Natural killer cell treated with Interleukin-12 subunit alpha and Interleukin-12 subunit beta and Interleukin-15 and Interleukin-18, amount 100 ng/mL, for 72 hours (primary cell): ENCODE data around the gene BRD9. TPM values are rescaled to one million over a fixed set of nuclear protein-coding genes. Genes with fewer than 3 reads are reported as not detected.
A peak's percentile ranks its signal among the peaks of the same experiment; 100 is the strongest.
"Not testable (repeated sequence)": the region's sequence is repeated elsewhere in the genome, so short reads cannot be mapped to it uniquely, and the experiment has no call there.

Experiments
- ATAC-seq, 2 donors: fragments of 150-1000 bp; cut with Tn5 transposase in 1 of 2; sonication (Bioruptor Pico), chemical (Tn5 transposase) in 1 of 2; 2 replicates each; pipeline ENCODE4 v1.10.0; 2021
- DNase-seq: peaks from one replicate; pipeline ENCODE4 v3.0.0; 2022; ENCODE audit warnings: low spot score
- H3K27ac Mint-ChIP-seq, 2 donors: 1 replicate in 1 of 2; 2 replicates in 1 of 2; pipeline ENCODE4 v1.8.0; 2022; ENCODE audit warnings: mixed read lengths in 2 of 2, mild to moderate bottlenecking in 1 of 2, moderate library complexity in 1 of 2
- H3K27me3 Mint-ChIP-seq, 2 donors: 1 replicate in 1 of 2; 2 replicates in 1 of 2; pipeline ENCODE4 v1.8.0; 2022; ENCODE audit warnings: mixed read lengths in 2 of 2
- H3K36me3 Mint-ChIP-seq: one replicate; pipeline ENCODE4 v1.8.0; 2022; ENCODE audit warnings: mixed read lengths
- H3K4me1 Mint-ChIP-seq, 2 donors: 1 replicate in 1 of 2; 2 replicates in 1 of 2; pipeline ENCODE4 v1.8.0; 2022; ENCODE audit warnings: low read depth in 2 of 2, mixed read lengths in 2 of 2, mild to moderate bottlenecking in 1 of 2
- H3K4me3 Mint-ChIP-seq: one replicate; pipeline ENCODE4 v1.8.0; 2022; ENCODE audit warnings: mixed read lengths
- H3K9me3 Mint-ChIP-seq: 2 replicates; pipeline ENCODE4 v1.8.0; 2022; ENCODE audit warnings: mixed read lengths
- total RNA-seq, 2 donors: library from RNA; stranded (reverse); gene quantifications; one replicate each; pipeline ENCODE4 v1.2.3, GENCODE V29; 2022

The BRD9 gene
- total RNA-seq, 2 donors from 2014 or later, result 52.7 to 136 TPM

DNA sequence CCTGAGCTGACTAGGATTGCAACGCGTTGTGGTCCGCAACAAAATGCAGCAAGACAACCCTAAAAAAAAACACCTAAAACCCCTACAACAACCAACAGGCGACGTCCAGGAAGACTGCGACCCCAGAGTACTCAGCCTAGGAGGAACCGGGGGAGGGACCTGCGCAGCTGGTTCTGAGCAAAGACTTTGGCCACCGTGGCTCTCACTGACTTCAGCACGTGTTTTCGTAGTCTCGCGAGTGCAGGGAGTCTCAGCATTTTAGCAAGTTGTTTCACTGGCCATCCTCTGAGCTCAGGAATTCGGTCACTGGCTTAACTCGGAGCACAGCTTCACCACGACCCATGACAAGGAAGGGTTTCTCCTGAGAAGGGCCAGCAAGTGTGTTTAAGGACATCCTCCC is 33.2 kb downstream of the BRD9 start:
- Mint-ChIP-seq H3K36me3 (no peaks in the 10 kb centered on the region), H3K4me1 (peaks cover 0 to 4% of the 10 kb centered on the region in 2 donors), H3K27ac (no peak overlapping the region), H3K27me3 (no peaks in the 10 kb centered on the region), H3K9me3 (no peaks in the 10 kb centered on the region), H3K4me3 (no peak overlapping the region)
- ATAC-seq (no peak), DNase-seq (no peak)

DNA sequence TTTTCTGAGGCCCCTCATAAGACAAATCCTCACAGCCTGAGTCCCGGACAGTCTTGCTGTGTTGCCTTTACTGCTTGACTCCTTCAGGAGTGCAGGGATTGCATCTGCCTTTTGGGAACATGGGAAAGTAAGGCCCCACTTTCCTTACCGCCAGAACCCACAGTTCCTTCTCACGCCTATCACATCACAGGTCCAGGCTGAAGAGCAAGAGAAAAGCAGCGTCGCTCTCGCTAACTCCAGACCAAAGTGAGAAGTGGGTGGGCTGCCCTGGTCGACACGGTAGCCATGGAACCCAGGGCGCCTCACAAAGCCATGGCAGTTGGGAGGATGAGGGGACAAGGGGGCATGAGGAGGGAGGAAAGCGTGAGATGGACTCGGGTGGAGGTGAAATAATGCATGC is 33.9 kb downstream of the BRD9 start:
- Mint-ChIP-seq H3K4me3 (no peak overlapping the region), H3K36me3 (no peaks in the 10 kb centered on the region), H3K27me3 (no peaks in the 10 kb centered on the region), H3K4me1 (peaks cover 0 to 4% of the 10 kb centered on the region in 2 donors), H3K27ac (peak overlapping the region in 1 of 2 donors; percentile 50), H3K9me3 (no peaks in the 10 kb centered on the region)
- no peak for DNase-seq
- no peak for ATAC-seq

DNA sequence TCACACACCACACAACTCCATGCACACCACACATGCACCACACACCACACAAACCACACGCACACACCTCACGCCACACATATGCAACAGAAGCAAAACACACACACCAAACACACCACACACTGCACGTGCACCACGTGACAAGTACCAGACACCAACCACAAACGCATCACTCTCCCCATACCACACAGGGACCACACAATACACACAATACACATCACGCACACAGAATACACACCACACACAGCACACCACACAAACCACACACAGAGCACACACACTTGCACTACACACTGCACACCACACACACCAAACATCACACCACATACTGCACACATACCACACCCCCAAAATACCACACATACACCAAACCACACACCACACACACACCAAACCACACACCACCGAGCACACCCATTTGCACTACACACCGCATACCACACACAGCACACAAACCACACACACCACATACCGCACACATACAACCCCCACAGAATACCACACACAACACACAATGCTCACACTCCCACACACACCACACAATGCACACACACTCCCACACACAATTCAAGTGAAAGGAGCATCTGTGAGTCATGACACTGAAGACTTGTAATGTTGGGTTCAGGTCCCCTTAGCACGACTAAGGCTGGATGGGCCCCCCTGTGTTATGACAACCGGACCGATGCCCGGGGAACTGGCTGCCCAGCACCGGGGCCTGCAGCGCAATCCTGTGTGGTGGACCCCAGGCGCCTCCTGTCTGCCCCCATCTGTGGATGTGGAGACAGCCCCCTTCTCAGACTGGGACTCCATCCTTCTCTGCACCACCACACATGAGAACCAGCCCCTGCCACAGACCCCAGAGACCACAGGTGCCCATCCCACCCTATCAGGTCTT is 35.8 kb downstream of the BRD9 start:
- no peak overlapping the region for H3K4me3 Mint-ChIP-seq
- DNase-seq (no peak), ATAC-seq (peak in 1 of 2 donors; percentile 17)
- no peak overlapping the region for H3K27ac Mint-ChIP-seq
- no peaks in the 10 kb centered on the region for H3K36me3 Mint-ChIP-seq
- H3K4me1 Mint-ChIP-seq, result peaks cover 0 to 4% of the 10 kb centered on the region in 2 donors
- no peaks in the 10 kb centered on the region for H3K9me3 Mint-ChIP-seq
- H3K27me3 Mint-ChIP-seq, result peaks cover 6 to 8% of the 10 kb centered on the region in 2 donors

DNA sequence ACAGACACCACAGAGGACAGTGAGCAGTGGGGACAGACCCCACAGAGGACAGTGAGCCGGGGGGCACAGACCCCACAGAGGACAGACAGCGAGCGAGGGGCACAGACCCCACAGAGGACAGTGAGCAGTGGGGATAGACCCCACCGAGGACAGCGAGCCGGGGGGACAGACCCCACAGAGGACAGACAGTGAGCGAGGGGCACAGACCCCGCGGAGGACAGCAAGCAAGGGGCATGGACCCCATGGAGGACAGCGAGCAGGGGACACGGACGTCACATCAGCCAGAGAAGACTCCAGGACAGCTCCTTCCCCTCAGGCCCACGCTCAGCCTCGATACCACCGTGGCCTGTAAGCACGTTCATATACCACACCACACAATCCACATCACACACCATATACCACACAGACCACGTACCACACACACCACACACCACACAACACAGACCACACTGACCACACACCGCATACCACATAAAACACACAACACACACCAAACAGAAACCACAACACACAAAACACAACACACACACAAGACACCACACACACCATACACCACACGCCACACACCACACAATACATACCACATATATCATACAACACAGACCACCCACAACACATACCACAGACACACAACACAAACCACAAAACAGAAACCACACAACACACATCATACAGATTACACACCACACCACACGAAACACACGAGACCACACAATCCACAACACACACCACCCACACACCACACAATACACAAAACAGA is 36.6 kb downstream of the BRD9 start:
- no peak for DNase-seq
- Mint-ChIP-seq H3K4me1 (peaks cover 0 to 4% of the 10 kb centered on the region in 2 donors), H3K36me3 (no peaks in the 10 kb centered on the region), H3K27me3 (peaks cover 6 to 10% of the 10 kb centered on the region in 2 donors), H3K27ac (no peak overlapping the region), H3K4me3 (no peak overlapping the region), H3K9me3 (no peaks in the 10 kb centered on the region)
- peak; percentile 18 to 40 for ATAC-seq

DNA sequence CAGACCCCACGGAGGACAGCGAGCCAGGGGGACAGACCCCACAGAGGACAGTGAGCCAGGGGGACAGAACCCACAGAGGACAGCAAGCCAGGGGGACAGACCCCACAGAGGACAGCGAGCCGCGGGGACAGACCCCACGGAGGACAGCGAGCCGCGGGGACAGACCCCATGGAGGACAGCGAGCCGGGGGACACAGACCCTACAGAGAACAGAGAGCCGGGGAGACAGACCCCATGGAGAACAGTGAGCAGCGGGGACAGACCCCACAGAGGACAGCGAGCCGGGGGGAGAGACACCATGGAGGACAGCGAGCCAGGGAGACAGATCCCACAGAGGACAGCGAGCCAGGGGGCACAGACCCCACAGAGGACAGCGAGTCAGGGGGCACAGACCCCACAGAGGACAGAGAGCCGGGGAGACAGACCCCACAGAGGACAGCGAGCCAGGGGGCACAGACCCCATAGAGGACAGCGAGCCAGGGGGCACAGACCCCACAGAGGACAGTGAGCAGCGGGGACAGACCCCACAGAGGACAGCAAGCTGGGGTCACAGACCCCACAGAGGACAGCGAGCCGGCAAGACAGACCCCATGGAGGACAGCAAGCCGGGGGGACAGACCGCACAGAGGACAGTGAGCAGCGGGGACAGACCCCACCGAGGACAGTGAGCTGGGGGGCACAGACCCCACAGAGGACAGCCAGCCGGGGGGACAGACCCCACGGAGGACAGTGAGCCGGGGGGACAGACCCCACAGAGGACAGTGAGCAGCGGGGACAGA is 37.4 kb downstream of the BRD9 start:
- H3K9me3 Mint-ChIP-seq, result no peaks in the 10 kb centered on the region
- H3K4me3 Mint-ChIP-seq, result no peak overlapping the region
- ATAC-seq (no peak), DNase-seq (no peak)
- peaks cover 6 to 10% of the 10 kb centered on the region in 2 donors for H3K27me3 Mint-ChIP-seq
- no peaks in the 10 kb centered on the region for H3K36me3 Mint-ChIP-seq
- no peak overlapping the region for H3K27ac Mint-ChIP-seq
- peaks cover 0 to 4% of the 10 kb centered on the region in 2 donors for H3K4me1 Mint-ChIP-seq

DNA sequence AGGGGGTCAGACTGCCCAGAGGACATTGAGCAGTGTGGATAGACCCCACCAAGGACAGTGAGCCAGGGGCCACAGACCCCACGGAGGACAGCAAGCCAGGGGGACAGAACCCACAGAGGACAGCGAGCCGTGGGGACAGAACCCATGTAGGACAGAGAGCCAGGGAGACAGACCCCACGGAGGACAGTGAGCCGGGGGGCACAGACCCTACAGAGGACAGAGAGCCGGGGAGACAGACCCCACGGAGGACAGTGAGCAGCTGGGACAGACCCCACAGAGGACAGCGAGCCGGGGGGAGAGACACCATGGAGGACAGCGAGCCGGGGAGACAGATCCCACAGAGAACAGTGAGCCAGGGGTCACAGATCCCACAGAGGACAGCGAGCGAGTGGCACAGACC is 38.4 kb downstream of the BRD9 start:
- Mint-ChIP-seq H3K4me1 (peaks cover 0 to 4% of the 10 kb centered on the region in 2 donors), H3K9me3 (no peaks in the 10 kb centered on the region), H3K27me3 (peaks cover 6 to 10% of the 10 kb centered on the region in 2 donors), H3K36me3 (no peaks in the 10 kb centered on the region), H3K27ac (no peak overlapping the region), H3K4me3 (no peak overlapping the region)
- DNase-seq, result no peak
- no peak for ATAC-seq

DNA sequence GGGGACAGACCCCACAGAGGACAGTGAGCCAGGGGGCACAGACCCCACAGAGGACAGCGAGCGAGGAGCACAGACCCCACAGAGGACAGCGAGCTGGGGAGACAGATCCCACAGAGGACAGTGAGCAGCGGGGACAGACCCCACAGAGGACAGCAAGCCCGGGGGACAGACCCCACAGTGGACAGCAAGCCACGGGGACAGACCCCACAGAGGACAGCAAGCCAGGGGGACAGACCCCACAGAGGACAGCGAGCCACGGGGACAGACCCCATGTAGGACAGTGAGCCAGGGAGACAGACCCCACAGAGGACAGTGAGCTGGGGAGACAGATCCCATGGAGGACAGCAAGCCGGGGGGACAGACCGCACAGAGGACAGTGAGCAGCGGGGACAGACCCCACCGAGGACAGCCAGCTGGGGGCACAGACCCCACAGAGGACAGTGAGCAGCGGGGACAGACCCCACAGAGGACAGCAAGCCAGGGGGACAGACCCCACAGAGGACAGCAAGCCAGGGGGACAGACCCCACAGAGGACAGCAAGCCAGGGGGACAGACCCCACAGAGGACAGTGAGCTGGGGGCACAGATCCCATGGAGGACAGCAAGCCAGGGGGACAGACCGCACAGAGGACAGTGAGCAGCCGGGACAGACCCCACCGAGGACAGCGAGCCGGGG is 39.0 kb downstream of the BRD9 start:
- not testable (repeated sequence) for H3K4me1 Mint-ChIP-seq, H3K36me3 Mint-ChIP-seq, H3K9me3 Mint-ChIP-seq, DNase-seq, H3K4me3 Mint-ChIP-seq, H3K27me3 Mint-ChIP-seq, ATAC-seq, H3K27ac Mint-ChIP-seq

DNA sequence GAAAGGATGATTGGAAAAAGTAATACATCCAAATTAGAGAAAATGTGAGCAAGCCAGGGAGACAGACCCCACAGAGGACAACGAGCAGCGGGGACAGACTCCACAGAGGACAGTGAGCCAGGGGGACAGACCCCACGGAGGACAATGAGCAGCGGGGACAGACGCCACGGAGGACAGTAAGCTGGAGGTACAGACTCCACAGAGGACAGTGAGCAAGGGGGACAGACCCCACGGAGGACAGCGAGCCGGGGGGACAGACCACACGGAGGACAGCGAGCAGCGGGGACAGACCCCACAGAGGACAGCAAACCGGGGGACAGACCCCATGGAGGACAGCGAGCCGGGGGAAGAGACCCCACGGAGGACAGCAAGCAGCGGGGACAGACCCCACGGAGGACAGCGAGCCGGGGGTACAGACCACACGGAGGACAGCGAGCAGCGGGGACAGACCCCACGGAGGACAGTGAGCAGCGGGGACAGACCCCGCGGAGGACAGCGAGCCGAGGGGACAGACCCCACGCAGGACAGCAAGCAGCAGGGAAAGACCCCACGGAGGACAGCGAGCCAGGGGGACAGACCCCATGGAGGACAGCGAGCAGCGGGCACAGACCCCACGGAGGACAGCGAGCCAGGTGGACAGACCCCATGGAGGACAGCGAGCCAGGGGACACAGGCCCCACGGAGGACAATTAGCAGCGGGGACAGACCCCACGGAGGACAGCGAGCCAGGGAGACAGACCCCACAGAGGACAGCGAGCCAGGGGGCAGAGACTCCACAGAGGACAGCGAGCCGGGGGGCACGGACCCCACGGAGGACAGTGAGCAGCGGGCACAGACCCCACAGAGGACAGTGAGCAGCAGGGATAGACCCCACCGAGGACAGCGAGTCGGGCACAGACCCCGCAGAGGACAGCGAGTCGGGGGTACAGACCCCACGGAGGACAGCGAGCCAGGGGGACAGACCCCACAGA is 39.9 kb downstream of the BRD9 start:
- Mint-ChIP-seq H3K27me3 (peaks cover 6 to 10% of the 10 kb centered on the region in 2 donors), H3K9me3 (no peaks in the 10 kb centered on the region), H3K4me3 (no peak overlapping the region), H3K27ac (no peak overlapping the region), H3K36me3 (no peaks in the 10 kb centered on the region), H3K4me1 (no peaks in the 10 kb centered on the region)
- DNase-seq (peak; percentile 54), ATAC-seq (no peak)

DNA sequence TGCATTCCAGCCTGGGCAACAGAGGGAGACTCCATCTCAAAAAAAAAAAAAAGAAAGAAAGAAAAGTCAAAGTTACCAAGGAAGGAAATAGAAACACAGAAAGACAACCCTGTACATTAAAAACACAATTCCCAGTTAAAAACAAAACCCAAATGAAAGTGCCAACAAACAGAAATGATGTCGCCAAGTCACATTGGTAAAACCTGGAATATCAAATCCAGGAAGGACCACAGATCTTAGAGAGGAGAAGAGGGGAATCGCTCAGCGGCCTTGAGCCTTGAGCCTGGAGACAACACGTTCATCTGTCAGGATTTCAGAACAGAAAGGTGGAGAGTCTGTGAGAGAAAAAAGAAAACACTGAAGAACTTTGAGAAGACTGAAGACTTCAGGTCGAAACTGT is 40.6 kb downstream of the BRD9 start:
- peaks cover 6 to 10% of the 10 kb centered on the region in 2 donors for H3K27me3 Mint-ChIP-seq
- no peak overlapping the region for H3K27ac Mint-ChIP-seq
- no peaks in the 10 kb centered on the region for H3K9me3 Mint-ChIP-seq

DNA sequence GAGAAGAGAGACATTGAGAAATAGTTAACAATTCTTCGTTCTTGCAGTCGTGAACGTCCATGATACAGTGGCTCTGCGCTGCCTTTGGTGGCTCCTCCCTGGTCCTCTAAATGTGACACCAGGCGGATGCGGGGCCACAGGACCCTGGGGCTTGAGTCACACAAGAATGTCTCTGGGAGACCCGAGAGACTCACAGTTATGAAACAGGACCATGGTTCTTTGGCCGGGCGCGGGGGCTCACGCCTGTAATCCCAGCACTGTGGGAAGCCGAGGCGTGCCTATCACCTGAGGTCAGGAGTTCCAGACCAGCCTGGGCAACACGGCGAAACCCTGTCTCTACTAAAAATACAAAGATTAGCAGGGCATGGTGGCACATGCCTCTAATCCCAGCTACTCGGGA is 41.0 kb downstream of the BRD9 start:
- DNase-seq (peak; percentile 39), ATAC-seq (no peak)
- Mint-ChIP-seq H3K4me1 (no peaks in the 10 kb centered on the region), H3K4me3 (no peak overlapping the region), H3K36me3 (no peaks in the 10 kb centered on the region), H3K27ac (no peak overlapping the region), H3K27me3 (peaks cover 6 to 10% of the 10 kb centered on the region in 2 donors), H3K9me3 (no peaks in the 10 kb centered on the region)

More for the DNA sequence above, 40.6 kb downstream of the BRD9 start:
- no peaks in the 10 kb centered on the region for H3K36me3 Mint-ChIP-seq
- no peak for DNase-seq
- H3K4me3 Mint-ChIP-seq, result no peak overlapping the region
- no peaks in the 10 kb centered on the region for H3K4me1 Mint-ChIP-seq
- no peak for ATAC-seq

DNA sequence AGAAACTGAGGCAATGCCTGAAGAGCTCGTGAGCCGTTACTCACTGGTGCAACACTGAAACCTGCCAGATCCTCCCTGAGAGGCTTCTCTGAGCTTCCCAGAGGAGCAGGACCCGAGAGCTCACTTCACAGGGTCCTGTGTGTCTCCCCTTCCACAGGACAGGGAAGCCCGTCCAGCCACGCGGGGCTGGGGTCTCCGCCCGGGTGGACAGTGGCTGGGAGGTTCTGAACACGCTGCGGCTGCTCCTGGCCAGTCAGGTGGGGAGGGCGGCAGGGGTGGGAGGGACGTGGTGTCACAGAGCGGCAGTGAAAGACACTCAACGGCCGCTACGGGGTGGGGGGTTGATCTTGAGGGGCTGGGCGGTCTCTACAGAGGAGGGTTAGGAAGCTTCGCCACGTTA is 41.5 kb downstream of the BRD9 start:
- H3K27me3 Mint-ChIP-seq, result peaks cover 6 to 10% of the 10 kb centered on the region in 2 donors
- no peak overlapping the region for H3K4me3 Mint-ChIP-seq
- peak; percentile 44 for DNase-seq

DNA sequence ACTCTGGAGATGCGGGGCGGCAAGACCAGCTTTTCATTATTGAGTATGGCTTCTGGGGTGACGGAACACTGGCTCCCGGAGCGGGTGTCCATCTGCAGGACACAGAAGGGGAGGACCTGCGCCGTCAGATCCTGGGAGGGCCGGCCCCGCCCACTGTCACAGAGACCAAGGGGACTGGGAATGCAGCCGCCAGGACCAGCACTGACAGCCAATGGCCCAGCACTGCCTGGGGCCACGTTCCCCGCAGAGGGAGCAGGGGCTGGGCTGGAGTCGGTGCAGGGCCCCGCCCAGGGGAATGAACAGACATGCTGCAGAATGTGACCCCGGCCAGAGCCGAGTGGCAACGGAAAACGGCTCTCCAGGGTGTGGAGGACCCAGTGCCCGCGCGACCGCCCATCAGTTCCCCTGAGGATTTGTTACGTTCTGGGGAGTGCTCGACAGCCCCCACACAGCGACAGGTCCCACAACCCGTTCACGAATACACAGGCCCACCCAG is 42.0 kb downstream of the BRD9 start, which contains the start of gene ZDHHC11:
TSS of gene ZDHHC11 (minus strand) at position 476 of the 496 bp plus-strand sequence. CDS start at position 92, 384 bp downstream.
- Mint-ChIP-seq H3K4me1 (no peaks in the 10 kb centered on the region), H3K36me3 (no peaks in the 10 kb centered on the region), H3K27me3 (peaks cover 6 to 10% of the 10 kb centered on the region in 2 donors), H3K27ac (no peak within 1 kb of the TSS), H3K4me3 (no peak within 1 kb of the TSS), H3K9me3 (no peaks in the 10 kb centered on the region)
- ATAC-seq, result no peak
- DNase-seq, result peak; percentile 57

More for the DNA sequence above, 41.5 kb downstream of the BRD9 start:
- H3K9me3 Mint-ChIP-seq, result no peaks in the 10 kb centered on the region
- no peak overlapping the region for H3K27ac Mint-ChIP-seq
- H3K4me1 Mint-ChIP-seq, result no peaks in the 10 kb centered on the region
- no peaks in the 10 kb centered on the region for H3K36me3 Mint-ChIP-seq
- ATAC-seq, result no peak
